Activated T-helper 2 cell treated with anti-CD3 and anti-CD28 coated beads, Interferon-gamma antibody, Interleukin-2, Interleukin-4, amounts not matched to agents 10 μg/mL and 5 μg/mL and 100 μg/mL, durations not matched to agents 14 hours and 24 hours and 36 hours (primary cell): ENCODE results near the gene GLB1L2. TPM values are rescaled to one million over a fixed set of nuclear protein-coding genes. Genes with fewer than 3 reads are reported as not detected.

Experiments
- DNase-seq: peaks from one replicate; pipeline ENCODE4 v3.0.0; 2021; ENCODE audit warnings: low spot score
- H3K27ac Mint-ChIP-seq: one replicate; pipeline ENCODE4 v1.8.0; 2021; ENCODE audit warnings: mixed read lengths
- H3K27me3 Mint-ChIP-seq: one replicate; pipeline ENCODE4 v1.8.0; 2021; ENCODE audit warnings: low read depth, mixed read lengths
- H3K36me3 Mint-ChIP-seq: one replicate; pipeline ENCODE4 v1.8.0; 2021; ENCODE audit warnings: low read depth, mixed read lengths
- H3K4me1 Mint-ChIP-seq: one replicate; pipeline ENCODE4 v1.8.0; 2021; ENCODE audit warnings: low read depth, mixed read lengths
- H3K4me3 Mint-ChIP-seq: one replicate; pipeline ENCODE4 v1.8.0; 2021; ENCODE audit warnings: low read depth, mild to moderate bottlenecking, moderate library complexity, mixed read lengths
- H3K9me3 Mint-ChIP-seq: one replicate; pipeline ENCODE4 v1.8.0; 2021; ENCODE audit warnings: mixed read lengths
- intact Hi-C: fragments of 100-400 bp; cut with micrococcal nuclease; formaldehyde crosslinking; loops from one replicate; pipeline ENCODE4 v1.15.1; 2023
- total RNA-seq: library from RNA; stranded (reverse); gene quantifications from 2 replicates; pipeline ENCODE4 v1.2.3, GENCODE V29; 2022

The GLB1L2 gene
- total RNA-seq, 1 donor from 2014 or later, result 3.1 TPM

- DNase-seq, result no peak
- intact Hi-C loops, result no loop called here
- Mint-ChIP-seq H3K4me1 (peaks cover 15% of the 10 kb centered on the region), H3K4me3 (no peak overlapping the region), H3K36me3 (no peaks in the 10 kb centered on the region), H3K27me3 (peaks cover 6% of the 10 kb centered on the region), H3K9me3 (no peaks in the 10 kb centered on the region), H3K27ac (no peak overlapping the region)
Measured at GRCh38 chr11:134390706-134391569, 59.1 kb downstream of the GLB1L2 start.

DNA sequence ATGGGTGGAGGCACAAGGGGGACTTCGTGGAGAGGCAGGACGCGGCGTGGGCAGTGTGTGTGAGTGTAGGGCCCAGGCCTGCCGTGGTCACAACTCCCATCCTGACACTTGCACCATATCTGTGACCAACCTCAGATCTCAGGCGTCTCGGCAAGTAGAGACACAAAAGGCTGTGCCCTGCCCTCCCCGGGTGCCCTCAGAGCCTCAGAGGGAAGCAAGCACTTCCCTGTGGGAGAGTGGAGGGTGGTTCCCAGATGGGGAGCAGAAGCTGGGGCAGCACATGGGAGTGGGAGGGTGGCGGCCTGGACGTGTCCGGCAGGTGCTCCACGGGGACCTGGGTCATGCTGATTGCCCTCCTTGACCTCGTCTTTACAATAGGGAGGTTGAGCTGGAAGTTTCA is 59.9 kb downstream of the GLB1L2 start:
- no peak for DNase-seq
- no peak overlapping the region for H3K27ac Mint-ChIP-seq
- peaks cover 6% of the 10 kb centered on the region for H3K27me3 Mint-ChIP-seq
- H3K9me3 Mint-ChIP-seq, result no peaks in the 10 kb centered on the region
- no peak overlapping the region for H3K4me3 Mint-ChIP-seq
- H3K4me1 Mint-ChIP-seq, result peaks cover 8% of the 10 kb centered on the region
- intact Hi-C loops, result no loop called here
- no peaks in the 10 kb centered on the region for H3K36me3 Mint-ChIP-seq

DNA sequence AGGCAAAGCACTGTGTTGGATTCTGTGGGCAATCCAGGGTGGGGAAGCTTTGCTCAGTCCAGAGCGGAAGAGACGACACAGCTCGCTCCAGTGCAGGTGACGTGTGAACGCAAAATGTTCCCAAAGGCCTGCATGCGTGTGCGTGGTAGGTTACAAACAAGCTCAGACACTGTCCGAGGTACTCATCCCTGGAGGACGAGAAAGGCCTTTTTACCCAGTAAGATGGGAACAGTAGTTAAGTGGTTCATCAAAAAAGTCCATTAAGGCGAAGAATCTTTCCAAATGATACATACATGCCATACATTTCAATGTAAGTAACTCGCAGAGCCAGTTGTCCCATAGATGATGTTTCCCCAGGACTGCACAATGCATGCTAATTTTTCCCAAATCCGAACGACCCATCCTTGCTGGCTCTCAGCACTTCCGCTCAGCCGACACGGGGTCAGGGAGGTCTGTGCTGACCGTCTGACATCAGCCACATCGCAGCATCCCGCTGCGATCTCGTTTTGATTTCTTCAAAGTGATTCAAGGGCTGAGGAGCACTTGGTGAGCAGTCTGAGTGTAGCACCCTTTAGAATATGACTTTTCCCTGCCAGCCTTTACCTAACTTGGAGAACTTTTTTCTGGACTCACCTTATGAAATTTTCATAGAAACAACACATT is 61.3 kb downstream of the GLB1L2 start:
- peaks cover 6% of the 10 kb centered on the region for H3K27me3 Mint-ChIP-seq
- no peaks in the 10 kb centered on the region for H3K9me3 Mint-ChIP-seq
- H3K4me1 Mint-ChIP-seq, result no peaks in the 10 kb centered on the region
- H3K27ac Mint-ChIP-seq, result no peak overlapping the region
- H3K4me3 Mint-ChIP-seq, result no peak overlapping the region
- no peak for DNase-seq
- H3K36me3 Mint-ChIP-seq, result no peaks in the 10 kb centered on the region
- intact Hi-C loops, result no loop called here

- Mint-ChIP-seq H3K27ac (no peak overlapping the region), H3K4me3 (no peak overlapping the region), H3K36me3 (no peaks in the 10 kb centered on the region), H3K27me3 (peaks cover 6% of the 10 kb centered on the region), H3K4me1 (no peaks in the 10 kb centered on the region), H3K9me3 (no peaks in the 10 kb centered on the region)
- DNase-seq, result no peak
- intact Hi-C loops, result no loop called here
Measured at GRCh38 chr11:134393638-134394037, 61.9 kb downstream of the GLB1L2 start.

DNA sequence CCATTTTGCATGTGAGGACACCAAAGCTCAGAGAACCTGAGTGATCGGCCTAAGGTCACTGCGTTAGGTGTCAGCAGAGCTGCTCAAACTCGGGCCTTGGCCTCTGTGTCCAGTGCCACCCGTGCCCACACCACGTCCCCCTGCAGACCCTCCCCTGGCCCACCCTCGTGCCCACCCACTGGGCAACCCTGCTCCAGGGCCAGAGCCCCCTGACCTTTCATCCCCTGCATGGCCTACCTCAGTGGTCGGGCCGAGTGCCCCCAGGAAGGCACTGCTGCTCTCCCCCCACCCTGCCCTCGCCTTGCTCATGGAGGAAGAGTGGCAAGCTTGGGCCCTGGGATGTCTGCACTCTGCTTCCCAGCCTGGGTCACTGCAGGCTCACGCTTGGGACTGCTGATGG is 62.5 kb downstream of the GLB1L2 start:
- Mint-ChIP-seq H3K27ac (no peak overlapping the region), H3K27me3 (peaks cover 6% of the 10 kb centered on the region), H3K4me3 (no peak overlapping the region), H3K36me3 (no peaks in the 10 kb centered on the region), H3K9me3 (no peaks in the 10 kb centered on the region), H3K4me1 (no peaks in the 10 kb centered on the region)
- DNase-seq, result no peak
- intact Hi-C loops, result no loop called here

DNA sequence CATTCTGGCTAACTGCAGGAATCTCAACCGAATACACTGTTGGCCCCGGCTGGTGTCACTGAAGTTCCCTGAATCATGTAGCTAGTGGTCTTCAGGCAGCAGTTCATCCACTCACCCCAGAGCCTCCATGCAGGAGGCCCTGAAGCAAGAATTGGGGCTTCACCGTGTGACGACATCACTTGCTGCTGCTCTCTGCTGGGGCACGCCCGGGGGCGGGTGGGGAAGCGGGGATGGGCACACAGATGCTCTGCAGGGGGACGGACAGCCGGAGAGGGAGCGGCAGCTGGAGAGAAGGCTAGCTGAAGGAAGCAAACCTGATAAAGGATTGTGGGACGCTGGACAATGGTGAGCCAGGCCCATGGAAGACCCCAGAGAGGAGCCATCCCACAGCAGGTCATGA is 63.2 kb downstream of the GLB1L2 start:
- intact Hi-C loops, result no loop called here
- Mint-ChIP-seq H3K36me3 (no peaks in the 10 kb centered on the region), H3K27me3 (peaks cover 6% of the 10 kb centered on the region), H3K4me1 (no peaks in the 10 kb centered on the region), H3K9me3 (no peaks in the 10 kb centered on the region), H3K27ac (no peak overlapping the region), H3K4me3 (no peak overlapping the region)
- no peak for DNase-seq

DNA sequence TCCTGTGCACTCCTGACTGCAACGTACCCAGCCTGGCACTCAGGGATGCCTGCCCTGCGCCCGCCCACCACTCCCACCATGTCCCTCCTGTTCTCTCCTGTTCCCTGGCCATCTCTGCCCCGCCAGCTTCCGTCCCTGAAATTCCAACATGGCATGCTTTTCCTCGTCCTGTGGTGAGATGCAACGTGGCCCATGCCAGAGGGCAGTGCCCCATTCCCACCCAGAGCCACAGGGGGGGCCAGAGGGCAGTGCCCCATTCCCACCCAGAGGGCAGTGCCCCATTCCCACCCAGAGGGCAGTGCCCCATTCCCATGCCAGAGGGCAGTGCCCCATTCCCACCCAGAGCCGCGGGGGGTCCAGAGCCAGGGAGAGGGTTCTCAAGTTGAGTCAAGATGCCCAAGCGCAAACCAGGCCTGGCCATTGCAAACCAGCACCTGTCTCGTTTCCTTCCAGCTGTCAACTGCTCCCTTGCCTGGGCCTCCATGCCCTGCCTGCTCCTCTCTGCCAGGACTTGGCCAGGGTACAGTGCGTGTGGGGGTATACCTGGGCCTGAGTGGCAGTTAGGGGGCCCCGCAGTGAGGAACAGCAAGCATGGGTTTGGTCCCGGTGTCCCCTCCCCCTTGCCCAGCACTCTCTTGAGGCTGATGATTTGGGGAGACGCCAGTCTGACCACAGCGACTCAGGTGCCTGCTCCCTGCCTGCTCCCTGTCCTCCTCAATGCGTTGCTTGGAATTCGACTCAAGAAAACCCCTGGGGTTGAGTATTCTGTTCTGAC is 65.7 kb downstream of the GLB1L2 start:
- Mint-ChIP-seq H3K9me3 (no peaks in the 10 kb centered on the region), H3K4me3 (no peak overlapping the region), H3K27ac (no peak overlapping the region), H3K36me3 (no peaks in the 10 kb centered on the region), H3K4me1 (no peaks in the 10 kb centered on the region), H3K27me3 (peaks cover 11% of the 10 kb centered on the region)
- DNase-seq, result no peak
- intact Hi-C loops, result no loop called here

DNA sequence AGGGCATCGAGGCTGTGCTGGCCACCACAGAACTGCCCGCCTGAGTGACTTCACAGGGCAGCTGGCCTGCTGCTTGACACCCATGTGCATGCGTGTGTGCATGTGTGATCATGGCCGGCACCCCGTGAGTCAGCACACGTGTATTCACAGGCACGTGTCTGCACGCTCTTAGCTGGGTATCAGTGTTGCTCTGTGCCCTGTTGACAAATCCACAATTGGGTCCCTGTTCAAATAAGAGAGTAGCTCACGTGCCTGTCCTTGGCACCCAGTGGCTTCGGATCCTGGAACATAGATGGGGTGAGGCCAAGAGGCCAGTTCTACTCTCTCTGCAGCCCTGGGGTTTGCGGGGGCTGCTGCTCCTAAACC is 66.3 kb downstream of the GLB1L2 start:
- H3K4me1 Mint-ChIP-seq, result no peaks in the 10 kb centered on the region
- no peak overlapping the region for H3K4me3 Mint-ChIP-seq
- intact Hi-C loops, result no loop called here
- no peaks in the 10 kb centered on the region for H3K9me3 Mint-ChIP-seq
- peaks cover 6% of the 10 kb centered on the region for H3K27me3 Mint-ChIP-seq
- H3K27ac Mint-ChIP-seq, result no peak overlapping the region
- no peaks in the 10 kb centered on the region for H3K36me3 Mint-ChIP-seq
- DNase-seq, result no peak

- Mint-ChIP-seq H3K4me1 (no peaks in the 10 kb centered on the region), H3K27ac (no peak overlapping the region), H3K9me3 (no peaks in the 10 kb centered on the region), H3K27me3 (peaks cover 6% of the 10 kb centered on the region), H3K4me3 (no peak overlapping the region), H3K36me3 (no peaks in the 10 kb centered on the region)
- no peak for DNase-seq
- intact Hi-C loops, result no loop called here
Measured at GRCh38 chr11:134398644-134399292, 67.0 kb downstream of the GLB1L2 start.

- Mint-ChIP-seq H3K27me3 (peaks cover 6% of the 10 kb centered on the region), H3K27ac (no peak overlapping the region), H3K36me3 (no peaks in the 10 kb centered on the region), H3K4me1 (no peaks in the 10 kb centered on the region), H3K9me3 (no peaks in the 10 kb centered on the region), H3K4me3 (no peak overlapping the region)
- no peak for DNase-seq
- intact Hi-C loops, result no loop called here
Measured at GRCh38 chr11:134399293-134399654, 67.5 kb downstream of the GLB1L2 start.

DNA sequence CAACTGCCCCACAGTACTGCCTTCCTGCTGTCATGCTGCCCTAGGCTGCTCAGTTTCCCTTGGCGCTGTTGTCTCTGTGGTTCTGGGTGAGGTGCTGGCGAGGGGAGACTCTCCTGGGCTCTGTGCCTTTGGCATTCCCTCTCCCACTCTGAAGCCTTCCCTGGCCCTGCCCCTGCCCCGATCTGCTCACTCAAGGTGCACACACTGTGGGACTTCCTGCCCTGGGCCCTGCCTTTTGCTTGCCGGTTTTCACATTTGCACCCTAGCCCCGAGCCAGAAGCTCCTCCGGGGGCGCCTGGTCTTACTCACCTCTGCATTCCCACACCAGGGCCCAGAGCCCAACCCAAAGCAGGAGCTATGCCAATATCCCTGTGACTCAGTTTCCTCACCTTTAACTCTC is 68.2 kb downstream of the GLB1L2 start:
- DNase-seq, result no peak
- intact Hi-C loops, result no loop called here
- H3K9me3 Mint-ChIP-seq, result no peaks in the 10 kb centered on the region
- H3K4me1 Mint-ChIP-seq, result no peaks in the 10 kb centered on the region
- H3K4me3 Mint-ChIP-seq, result no peak overlapping the region
- no peak overlapping the region for H3K27ac Mint-ChIP-seq
- peaks cover 6% of the 10 kb centered on the region for H3K27me3 Mint-ChIP-seq
- H3K36me3 Mint-ChIP-seq, result no peaks in the 10 kb centered on the region

DNA sequence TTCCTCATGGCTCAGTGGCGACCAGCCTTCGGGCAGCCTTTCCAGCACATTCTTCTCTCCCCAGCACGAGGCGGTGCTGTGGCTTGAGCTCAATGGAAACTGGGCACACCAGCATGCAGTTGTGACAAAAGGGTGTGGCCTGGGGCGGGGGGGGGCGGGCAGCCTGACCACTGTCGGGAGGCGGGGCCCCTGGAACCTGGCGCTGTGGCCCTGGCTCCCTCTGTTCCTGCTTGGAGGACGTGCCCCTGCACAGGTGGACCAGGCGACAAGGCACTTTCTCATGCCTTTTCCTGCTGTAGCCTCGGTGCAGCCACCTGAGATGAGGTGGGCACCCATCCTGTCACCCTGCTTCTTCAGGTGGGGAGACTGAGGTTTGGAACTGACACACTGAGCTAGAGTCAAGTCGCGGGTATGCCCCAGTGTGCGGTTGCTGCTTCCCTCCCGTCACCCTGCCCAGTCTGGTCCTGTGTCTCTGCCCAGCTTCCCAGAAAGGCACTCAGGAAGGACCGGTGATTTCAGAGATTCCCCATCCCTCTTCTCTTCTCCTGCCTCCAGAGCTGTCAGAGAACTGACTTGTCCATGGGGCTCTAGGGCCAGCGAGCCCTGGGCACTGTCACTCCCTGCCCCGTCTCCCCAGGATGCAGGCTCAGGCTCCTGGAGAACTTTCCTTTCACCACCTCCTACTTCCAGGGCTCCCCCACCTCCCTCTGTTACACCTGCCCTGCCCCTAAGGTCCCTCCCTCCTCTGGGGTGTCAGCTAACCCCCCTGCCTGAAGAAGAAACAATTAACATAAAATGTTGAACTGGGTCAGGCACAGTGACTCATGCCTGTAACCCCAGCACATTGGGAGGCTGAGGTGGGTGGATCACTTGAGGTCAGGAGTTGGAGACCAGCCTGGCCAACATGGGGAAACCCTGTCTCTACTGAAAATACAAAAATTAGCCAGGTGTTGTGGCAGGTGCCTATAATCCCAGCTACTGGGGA is 70.3 kb downstream of the GLB1L2 start:
- H3K27me3 Mint-ChIP-seq, result peaks cover 6% of the 10 kb centered on the region
- H3K36me3 Mint-ChIP-seq, result no peaks in the 10 kb centered on the region
- no peak overlapping the region for H3K27ac Mint-ChIP-seq
- intact Hi-C loops, result no loop called here
- no peak overlapping the region for H3K4me3 Mint-ChIP-seq
- H3K4me1 Mint-ChIP-seq, result no peaks in the 10 kb centered on the region
- no peaks in the 10 kb centered on the region for H3K9me3 Mint-ChIP-seq
- DNase-seq, result no peak
